Neural crest cell (in vitro differentiated cells): ENCODE data around the gene CASK. TPM values are rescaled to one million over a fixed set of nuclear protein-coding genes. Genes with fewer than 3 reads are reported as not detected.
"Not testable (repeated sequence)": the region's sequence is repeated elsewhere in the genome, so short reads cannot be mapped to it uniquely, and the experiment has no call there.

Experiments used
- DNase-seq: peaks from one replicate; pipeline ENCODE4 v3.0.0; 2021; ENCODE audit warnings: low read depth, mixed read lengths, low spot score
- H3K27ac Mint-ChIP-seq: one replicate; pipeline ENCODE4 v1.8.0; 2021; ENCODE audit warnings: mild to moderate bottlenecking, mixed read lengths; ENCODE audit not compliant: unreplicated experiment
- H3K27me3 Mint-ChIP-seq: 2 replicates; pipeline ENCODE4 v1.8.0; 2021; ENCODE audit warnings: low read depth, mild to moderate bottlenecking, mixed read lengths
- H3K36me3 Mint-ChIP-seq: 2 replicates; pipeline ENCODE4 v1.8.0; 2021; ENCODE audit warnings: low read depth, mild to moderate bottlenecking, mixed read lengths
- H3K4me1 Mint-ChIP-seq: 2 replicates; pipeline ENCODE4 v1.8.0; 2021; ENCODE audit warnings: mixed read lengths
- H3K4me3 Mint-ChIP-seq: one replicate; pipeline ENCODE4 v1.8.0; 2021; ENCODE audit warnings: mild to moderate bottlenecking, mixed read lengths
- H3K9me3 Mint-ChIP-seq: 2 replicates; pipeline ENCODE4 v1.8.0; 2021; ENCODE audit warnings: mixed read lengths
- CTCF ChIP-seq: fragments of 200-600 bp; sonication (generic); conservative IDR thresholded peaks from 2 replicates; pipeline ENCODE4 v1.5.0; 2021; ENCODE audit warnings: antibody characterized with exemption, mild to moderate bottlenecking
- total RNA-seq: library from RNA; stranded (reverse); gene quantifications from 2 replicates; pipeline ENCODE4 v1.2.1, GENCODE V29; 2021

The CASK gene
- total RNA-seq, 1 donor from 2014 or later = 57.8 TPM

DNA sequence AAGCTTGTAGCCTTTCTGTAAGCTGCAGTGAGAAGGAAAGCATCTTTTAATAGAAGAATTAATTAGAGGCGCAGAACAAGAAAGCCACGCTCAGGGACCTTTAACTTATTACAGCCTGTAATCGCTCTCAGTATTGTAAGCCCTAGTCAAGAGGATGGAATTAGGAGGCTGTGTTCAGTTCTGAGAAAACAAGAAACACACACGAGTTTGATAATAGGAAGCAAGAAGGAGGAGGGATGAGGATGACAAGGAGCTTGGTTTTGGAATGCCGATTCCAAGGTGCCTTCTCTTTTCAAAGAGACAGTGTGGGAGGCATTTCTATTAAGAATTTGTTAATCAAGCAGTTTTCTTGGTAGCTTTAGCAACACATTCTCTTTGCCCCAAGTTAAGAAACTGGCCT is 406.9 kb downstream of the CASK start:
- H3K4me1 Mint-ChIP-seq = peaks cover 27% of the 10 kb centered on the region
- TF ChIP-seq CTCF = no peak
- H3K27me3 Mint-ChIP-seq = no peaks in the 10 kb centered on the region
- H3K4me3 Mint-ChIP-seq = no peak overlapping the region
- peaks cover 3% of the 10 kb centered on the region for H3K36me3 Mint-ChIP-seq
- DNase-seq = no peak
- no peaks in the 10 kb centered on the region for H3K9me3 Mint-ChIP-seq
- H3K27ac Mint-ChIP-seq = no peak overlapping the region

GRCh38 chrX:41515376-41515775 is 408.0 kb downstream of the CASK start:
- Mint-ChIP-seq H3K27ac (no peak overlapping the region), H3K4me1 (peaks cover 22% of the 10 kb centered on the region), H3K27me3 (no peaks in the 10 kb centered on the region), H3K9me3 (no peaks in the 10 kb centered on the region), H3K36me3 (peaks cover 3% of the 10 kb centered on the region), H3K4me3 (no peak overlapping the region)
- no peak for TF ChIP-seq CTCF
- no peak for DNase-seq

DNA sequence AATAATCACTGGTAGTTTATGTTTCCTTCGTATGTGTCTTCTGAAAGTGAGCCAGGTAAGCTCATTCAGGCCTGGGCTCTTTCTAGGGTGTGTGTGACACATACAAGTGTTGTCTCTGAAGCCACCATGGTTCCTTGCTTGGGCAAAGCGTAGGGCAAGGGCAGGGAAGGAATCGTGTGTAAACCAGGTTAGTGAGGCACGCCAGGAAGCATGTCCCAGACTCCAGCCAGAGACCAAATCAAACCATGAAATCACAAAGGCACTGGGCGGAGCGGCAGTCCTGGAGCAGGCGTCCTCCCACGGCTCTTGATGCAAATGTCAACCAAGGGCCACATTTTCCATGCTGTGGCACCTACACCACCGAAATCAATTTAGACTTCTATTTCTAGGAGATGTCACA is 409.2 kb downstream of the CASK start:
- no peak for DNase-seq
- Mint-ChIP-seq H3K4me1 (peaks cover 22% of the 10 kb centered on the region), H3K27me3 (no peaks in the 10 kb centered on the region), H3K4me3 (no peak overlapping the region), H3K27ac (no peak overlapping the region), H3K36me3 (no peaks in the 10 kb centered on the region), H3K9me3 (no peaks in the 10 kb centered on the region)
- no peak for TF ChIP-seq CTCF

- H3K27ac Mint-ChIP-seq, H3K27me3 Mint-ChIP-seq, H3K36me3 Mint-ChIP-seq, DNase-seq, H3K9me3 Mint-ChIP-seq, H3K4me3 Mint-ChIP-seq: not testable (repeated sequence)
- peaks cover 22% of the 10 kb centered on the region for H3K4me1 Mint-ChIP-seq
Measured at GRCh38 chrX:41512853-41513252, 410.5 kb downstream of the CASK start.

GRCh38 chrX:41512394-41512793 is 411.0 kb downstream of the CASK start:
- Mint-ChIP-seq H3K4me1 (peaks cover 22% of the 10 kb centered on the region), H3K27me3 (no peaks in the 10 kb centered on the region), H3K27ac (no peak overlapping the region), H3K4me3 (no peak overlapping the region), H3K36me3 (no peaks in the 10 kb centered on the region), H3K9me3 (no peaks in the 10 kb centered on the region)
- no peak for DNase-seq
- no peak for TF ChIP-seq CTCF

- no peaks in the 10 kb centered on the region for H3K27me3 Mint-ChIP-seq
- H3K4me3 Mint-ChIP-seq = no peak overlapping the region
- no peak for TF ChIP-seq CTCF
- H3K9me3 Mint-ChIP-seq = no peaks in the 10 kb centered on the region
- H3K36me3 Mint-ChIP-seq = no peaks in the 10 kb centered on the region
- H3K27ac Mint-ChIP-seq = no peak overlapping the region
- no peaks in the 10 kb centered on the region for H3K4me1 Mint-ChIP-seq
- DNase-seq = no peak
Measured at GRCh38 chrX:41507919-41508318, 415.4 kb downstream of the CASK start.
